Astrocyte of the spinal cord (primary cell): ENCODE results near the gene RPS15.

Experiments
- DNase-seq: peaks from one replicate; pipeline ENCODE4 v3.0.0; 2011; ENCODE audit warnings: low read depth, low spot score
- H3K4me3 ChIP-seq: 2 replicates; pipeline ENCODE4 v1.5.1; 2011; ENCODE audit warnings: low read depth, mild to moderate bottlenecking, low read length, moderate library complexity
- in situ Hi-C: cut with HindIII; loops from 2 replicates; pipeline ENCODE4 v1.10.0; 2017; ENCODE audit warnings: low sequenced_read_pairs
- TF ChIP-seq, protein P1 (sequence below): IDR thresholded peaks from 2 replicates; pipeline ENCODE4 v1.5.1; 2012; ENCODE audit warnings: low read depth, mild to moderate bottlenecking, low read length, inconsistent platforms

The RPS15 gene

DNA sequence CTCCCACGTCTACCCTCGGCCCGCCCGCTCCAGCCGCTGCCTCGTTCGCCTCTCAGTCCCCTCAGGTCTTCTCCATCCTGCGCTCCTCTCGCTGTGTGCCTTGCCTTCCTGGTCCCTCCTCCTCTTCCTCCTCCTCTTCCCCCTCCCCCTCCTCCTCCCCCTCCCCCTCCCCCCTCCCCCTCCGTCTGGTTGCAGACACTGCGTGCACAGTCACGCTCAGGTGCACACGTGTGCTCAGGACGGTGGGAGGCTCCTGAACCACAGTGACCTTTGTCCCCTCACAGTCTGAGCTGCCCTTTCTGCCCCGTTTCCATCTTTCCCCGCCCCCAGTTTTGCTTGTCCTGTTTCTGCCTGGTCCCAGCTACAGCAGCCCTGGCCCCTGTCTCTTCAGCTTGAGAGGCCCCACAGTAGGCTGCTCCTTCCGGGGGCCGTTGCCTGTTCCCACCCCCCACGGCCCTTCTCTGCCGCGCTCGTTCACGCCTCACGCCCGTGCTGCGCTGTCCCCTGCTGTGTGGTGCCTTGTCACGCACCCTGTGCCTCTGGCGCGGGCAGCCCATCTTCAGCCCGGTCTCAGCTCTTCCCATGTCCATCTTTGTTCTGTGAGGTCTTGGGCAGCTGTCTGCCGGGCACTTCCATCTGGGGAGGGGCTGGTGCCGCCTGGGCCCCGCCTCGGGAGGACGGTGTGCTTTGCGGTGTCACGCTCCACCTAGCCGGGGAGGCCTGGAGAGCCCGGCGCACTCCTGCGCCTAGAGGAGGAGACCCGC lies 13.8 kb upstream of the RPS15 start:
- TF ChIP-seq, protein P1, sequence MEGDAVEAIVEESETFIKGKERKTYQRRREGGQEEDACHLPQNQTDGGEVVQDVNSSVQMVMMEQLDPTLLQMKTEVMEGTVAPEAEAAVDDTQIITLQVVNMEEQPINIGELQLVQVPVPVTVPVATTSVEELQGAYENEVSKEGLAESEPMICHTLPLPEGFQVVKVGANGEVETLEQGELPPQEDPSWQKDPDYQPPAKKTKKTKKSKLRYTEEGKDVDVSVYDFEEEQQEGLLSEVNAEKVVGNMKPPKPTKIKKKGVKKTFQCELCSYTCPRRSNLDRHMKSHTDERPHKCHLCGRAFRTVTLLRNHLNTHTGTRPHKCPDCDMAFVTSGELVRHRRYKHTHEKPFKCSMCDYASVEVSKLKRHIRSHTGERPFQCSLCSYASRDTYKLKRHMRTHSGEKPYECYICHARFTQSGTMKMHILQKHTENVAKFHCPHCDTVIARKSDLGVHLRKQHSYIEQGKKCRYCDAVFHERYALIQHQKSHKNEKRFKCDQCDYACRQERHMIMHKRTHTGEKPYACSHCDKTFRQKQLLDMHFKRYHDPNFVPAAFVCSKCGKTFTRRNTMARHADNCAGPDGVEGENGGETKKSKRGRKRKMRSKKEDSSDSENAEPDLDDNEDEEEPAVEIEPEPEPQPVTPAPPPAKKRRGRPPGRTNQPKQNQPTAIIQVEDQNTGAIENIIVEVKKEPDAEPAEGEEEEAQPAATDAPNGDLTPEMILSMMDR, result no peak
- in situ Hi-C loops, result no loop called here
- H3K4me3 ChIP-seq, result no peak overlapping the region

DNA sequence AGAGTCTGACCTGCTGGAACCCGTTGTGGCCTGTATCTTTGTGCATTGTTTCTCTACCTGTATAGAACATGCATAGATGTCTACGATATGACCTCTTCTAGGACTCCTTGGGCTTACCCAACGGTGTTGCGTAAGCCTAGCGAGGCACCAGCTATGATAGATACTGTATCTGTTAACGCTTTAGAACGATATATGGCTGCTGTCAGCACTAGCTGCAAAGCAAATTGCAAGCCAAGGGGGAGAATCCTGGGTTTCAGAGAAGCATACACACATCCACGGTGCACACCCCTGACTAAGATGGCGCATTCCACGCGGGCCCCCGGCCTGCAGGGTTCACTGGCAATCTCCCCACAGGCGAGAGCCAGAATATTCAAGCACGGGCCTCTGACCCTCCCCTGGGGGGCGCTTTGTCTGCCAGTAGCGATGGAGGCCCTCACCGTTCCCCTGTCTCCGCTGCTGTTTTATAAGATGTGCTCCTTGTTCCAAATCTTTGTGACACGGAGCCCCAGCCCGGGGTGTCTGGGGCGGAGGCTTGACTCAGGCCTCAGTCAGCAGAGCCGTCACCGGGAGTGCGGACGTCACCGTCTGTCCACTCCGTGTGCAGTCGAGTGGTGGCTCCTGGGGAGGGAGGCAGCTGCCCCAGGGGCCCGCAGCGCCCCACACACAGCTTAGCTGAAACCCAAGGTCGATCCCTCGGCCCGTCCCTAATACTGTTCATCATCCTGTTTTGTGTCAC lies 12.9 kb upstream of the RPS15 start:
- peak; percentile 33 for DNase-seq
- in situ Hi-C loops, result no loop called here
- H3K4me3 ChIP-seq, result no peak overlapping the region
- TF ChIP-seq, protein P1, result no peak

More for the DNA sequence above, 13.8 kb upstream of the RPS15 start:
- no peak for DNase-seq

DNA sequence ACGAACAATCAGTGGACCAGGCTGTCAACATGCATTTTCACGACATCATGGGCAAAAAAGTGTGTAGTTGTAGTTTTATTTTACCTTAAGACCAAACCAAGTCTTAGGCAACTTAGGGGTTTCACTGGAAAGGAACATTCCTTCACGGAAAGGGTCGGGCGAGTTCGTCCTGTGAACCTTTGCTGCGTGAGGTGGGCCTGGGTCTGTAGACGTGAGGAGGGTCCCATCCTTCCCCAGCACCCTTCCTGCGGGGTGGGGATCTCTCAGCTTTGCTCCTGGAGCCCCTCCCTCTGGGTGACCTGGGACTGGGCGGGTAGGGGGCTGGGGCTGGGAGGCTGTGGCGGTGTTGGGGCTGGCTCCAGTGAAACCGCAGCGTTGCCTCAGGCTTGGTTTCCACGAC lies 12.3 kb upstream of the RPS15 start:
- DNase-seq, result no peak
- H3K4me3 ChIP-seq, result no peak overlapping the region
- in situ Hi-C loops, result no loop called here
- TF ChIP-seq, protein P1, result no peak

DNA sequence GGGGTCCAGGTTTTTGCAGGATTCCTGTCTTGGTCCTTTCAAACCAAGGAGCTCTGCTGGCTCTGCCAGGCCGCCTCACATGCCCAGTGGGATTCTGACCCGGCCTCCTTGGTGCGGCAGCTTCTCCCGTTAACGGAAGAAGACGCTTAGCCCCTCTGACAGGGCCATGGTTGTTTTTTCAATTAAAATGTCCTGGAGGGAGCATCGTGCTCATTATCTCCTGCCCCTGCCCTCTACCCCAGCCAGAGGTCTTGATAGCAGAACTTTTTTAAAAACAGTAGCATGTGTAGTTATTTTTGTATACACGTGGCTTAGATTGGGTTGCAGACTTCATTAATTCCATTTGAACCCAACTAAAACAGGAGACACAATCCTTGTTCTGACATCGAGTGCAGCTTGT lies 11.5 kb upstream of the RPS15 start:
- H3K4me3 ChIP-seq, result no peak overlapping the region
- in situ Hi-C loops, result no loop called here
- TF ChIP-seq, protein P1, result no peak
- DNase-seq, result no peak

DNA sequence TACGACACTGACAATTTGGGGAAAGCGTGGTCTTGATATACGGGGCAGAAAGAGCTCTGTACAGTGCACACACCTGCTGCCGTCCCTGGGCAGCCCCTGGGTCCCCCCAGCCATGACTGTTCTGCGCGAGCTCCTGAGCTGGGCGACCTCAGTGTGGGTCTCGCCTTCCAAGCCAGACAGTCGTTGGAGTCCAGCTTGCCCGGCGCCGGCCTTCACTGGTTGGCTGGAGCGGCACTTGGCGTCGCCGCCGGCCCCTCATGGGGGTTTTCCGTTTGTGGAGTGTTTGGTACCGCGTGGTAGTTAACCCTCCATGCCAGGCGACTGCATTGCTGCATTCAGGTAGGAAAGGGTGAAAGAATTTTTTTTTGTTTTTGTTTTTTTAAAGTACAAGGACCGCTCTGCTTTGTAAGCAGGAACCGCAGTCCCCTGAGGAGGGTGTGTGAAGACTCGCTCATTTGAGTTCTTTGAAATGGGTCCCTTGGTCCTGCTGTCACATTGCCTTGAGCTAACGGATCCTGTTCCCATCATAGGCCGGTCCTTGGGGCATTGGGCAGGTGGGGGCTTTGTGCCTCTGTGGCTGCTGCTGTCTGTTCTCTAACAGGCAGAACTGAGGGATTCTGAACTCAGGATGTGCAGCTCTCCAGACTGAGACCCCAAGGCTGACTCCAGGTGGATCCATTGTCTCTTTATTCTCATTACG lies 10.8 kb upstream of the RPS15 start:
- TF ChIP-seq, protein P1, result no peak
- no peak overlapping the region for H3K4me3 ChIP-seq
- no peak for DNase-seq
- in situ Hi-C loops, result no loop called here

DNA sequence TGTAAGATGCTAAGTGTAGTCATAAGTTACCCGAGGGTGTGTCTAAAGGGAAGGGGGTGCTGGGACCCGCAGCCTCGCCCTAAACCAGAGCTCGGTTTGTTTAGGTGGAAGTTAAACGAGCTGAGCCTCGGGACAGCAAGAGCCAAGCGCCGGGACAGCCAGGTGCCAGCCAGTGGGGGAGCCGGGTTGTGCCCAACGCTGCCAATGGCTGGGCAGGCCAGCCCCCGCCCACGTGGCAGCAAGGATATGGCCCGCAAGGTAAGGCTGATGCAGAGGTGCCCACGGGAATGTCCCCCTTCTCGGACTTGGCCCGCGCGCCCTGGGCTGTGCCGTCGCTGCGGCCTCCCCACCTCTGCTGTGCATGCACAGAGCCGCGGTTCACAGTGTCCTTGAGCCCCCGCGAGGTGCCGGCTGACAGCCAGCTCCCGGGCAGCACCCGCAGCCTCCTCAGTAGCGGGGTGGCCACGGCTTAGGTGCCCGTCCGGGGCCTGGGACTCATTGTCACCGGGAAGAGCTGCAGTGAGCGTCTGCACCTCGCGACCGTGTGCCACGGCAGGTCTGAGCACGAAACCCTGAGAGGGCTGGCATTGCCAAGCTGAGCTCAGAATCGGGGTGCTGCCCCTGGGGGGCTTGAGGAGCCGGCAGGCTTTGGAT lies 9.3 kb upstream of the RPS15 start:
- H3K4me3 ChIP-seq, result no peak overlapping the region
- TF ChIP-seq, protein P1, result no peak
- in situ Hi-C loops, result no loop called here
- DNase-seq, result no peak
